Measurements from ENCODE around the gene MEIS3. TPM values are rescaled to one million over a fixed set of nuclear protein-coding genes. Genes with fewer than 3 reads are reported as not detected.
"Not testable (repeated sequence)": the region's sequence is repeated elsewhere in the genome, so short reads cannot be mapped to it uniquely, and the experiment has no call there.

MEIS3 gene
- total RNA-seq, 1 donor from 2014 or later: 11.3 TPM

- TF ChIP-seq CTCF (IDR thresholded peaks at IDR 0.05; ENCODE audit: insufficient read depth, low read length, severe bottlenecking): no peak
- H3K36me3 ChIP-seq (ENCODE audit: control insufficient read depth, insufficient read depth, low read length): no peaks in the 10 kb centered on the region
- FAIRE-seq: no peak
- H3K4me3 ChIP-seq (ENCODE audit: low read depth, low read length): no peak overlapping the region
- DNase-seq (ENCODE audit: low read depth): no peak
- peaks cover 48% of the 10 kb centered on the region for H3K27me3 ChIP-seq (ENCODE audit: control insufficient read depth, insufficient read depth, low read length)
These were observed 2.1 kb downstream of the MEIS3 start for GRCh38 chr19:47417107-47417745.

- no peak overlapping the region for H3K4me3 ChIP-seq (ENCODE audit: low read depth, low read length)
- H3K27me3 ChIP-seq (ENCODE audit: control insufficient read depth, insufficient read depth, low read length): peaks cover 45% of the 10 kb centered on the region
- FAIRE-seq (no peak), DNase-seq (ENCODE audit: low read depth) (no peak)
- no peaks in the 10 kb centered on the region for H3K36me3 ChIP-seq (ENCODE audit: control insufficient read depth, insufficient read depth, low read length)
- no peak for TF ChIP-seq CTCF (IDR thresholded peaks at IDR 0.05; ENCODE audit: insufficient read depth, low read length, severe bottlenecking)
These were observed 2.7 kb downstream of the MEIS3 start for GRCh38 chr19:47416643-47416985.

- FAIRE-seq: peak; percentile 23
- Histone ChIP-seq H3K27me3 (ENCODE audit: control insufficient read depth, insufficient read depth, low read length) (peaks cover 39% of the 10 kb centered on the region), H3K36me3 (ENCODE audit: control insufficient read depth, insufficient read depth, low read length) (no peaks in the 10 kb centered on the region), H3K4me3 (ENCODE audit: low read depth, low read length) (no peak overlapping the region)
- no peak for DNase-seq (ENCODE audit: low read depth)
- no peak for TF ChIP-seq CTCF (IDR thresholded peaks at IDR 0.05; ENCODE audit: insufficient read depth, low read length, severe bottlenecking)
These were observed 3.2 kb downstream of the MEIS3 start for GRCh38 chr19:47415953-47416642.

- Histone ChIP-seq H3K4me3 (ENCODE audit: low read depth, low read length) (no peak overlapping the region), H3K27me3 (ENCODE audit: control insufficient read depth, insufficient read depth, low read length) (peaks cover 27% of the 10 kb centered on the region), H3K36me3 (ENCODE audit: control insufficient read depth, insufficient read depth, low read length) (no peaks in the 10 kb centered on the region)
- DNase-seq (ENCODE audit: low read depth) (no peak), FAIRE-seq (peak; percentile 75)
- TF ChIP-seq CTCF (IDR thresholded peaks at IDR 0.05; ENCODE audit: insufficient read depth, low read length, severe bottlenecking): peak; percentile 47
These were observed 4.9 kb downstream of the MEIS3 start for GRCh38 chr19:47414469-47414868.

GRCh38 chr19:47413941-47414340, 5.4 kb downstream of the MEIS3 start:
- H3K36me3 ChIP-seq (ENCODE audit: control insufficient read depth, insufficient read depth, low read length): no peaks in the 10 kb centered on the region
- TF ChIP-seq CTCF (IDR thresholded peaks at IDR 0.05; ENCODE audit: insufficient read depth, low read length, severe bottlenecking): no peak
- H3K27me3 ChIP-seq (ENCODE audit: control insufficient read depth, insufficient read depth, low read length): peaks cover 26% of the 10 kb centered on the region
- FAIRE-seq (no peak), DNase-seq (ENCODE audit: low read depth) (no peak)
- no peak overlapping the region for H3K4me3 ChIP-seq (ENCODE audit: low read depth, low read length)

- H3K36me3 ChIP-seq (ENCODE audit: control insufficient read depth, insufficient read depth, low read length); DNase-seq (ENCODE audit: low read depth); FAIRE-seq; H3K4me3 ChIP-seq (ENCODE audit: low read depth, low read length): not testable (repeated sequence)
- peaks cover 13% of the 10 kb centered on the region for H3K27me3 ChIP-seq (ENCODE audit: control insufficient read depth, insufficient read depth, low read length)
These were observed 7.6 kb downstream of the MEIS3 start for GRCh38 chr19:47411696-47412095.

Data from bronchial epithelial cell (primary cell).